Measurements from ENCODE around the gene ELOVL3.

- TF ChIP-seq REST (IDR thresholded peaks at IDR 0.05; ENCODE audit: insufficient read depth in 1 of 2, low read depth in 2 of 2, low read length in 2 of 2), result no peak
- no peak for TF ChIP-seq POLR2AphosphoS5 (IDR thresholded peaks at IDR 0.05; ENCODE audit: low read depth, low read length)
- TF ChIP-seq TAF1 (IDR thresholded peaks at IDR 0.05; ENCODE audit: borderline replicate concordance, insufficient read depth, low read length), result no peak
- no peak for TF ChIP-seq SIN3A (IDR thresholded peaks at IDR 0.05; ENCODE audit: borderline replicate concordance, insufficient read depth, low read length)
Observed at GRCh38 chr10:102268375-102268888, 42.3 kb downstream of the ELOVL3 start.
